Embryonic facial prominence (tissue), 1 donor: ENCODE data around the gene TAF1A.
"Not testable (repeated sequence)": the region's sequence is repeated elsewhere in the genome, so short reads cannot be mapped to it uniquely, and the experiment has no call there.

Experiments
- DNase-seq: peaks from one replicate; pipeline ENCODE4 v3.0.0-alpha.2; 2016; ENCODE audit errors: extremely low spot score

Gene TAF1A

DNA sequence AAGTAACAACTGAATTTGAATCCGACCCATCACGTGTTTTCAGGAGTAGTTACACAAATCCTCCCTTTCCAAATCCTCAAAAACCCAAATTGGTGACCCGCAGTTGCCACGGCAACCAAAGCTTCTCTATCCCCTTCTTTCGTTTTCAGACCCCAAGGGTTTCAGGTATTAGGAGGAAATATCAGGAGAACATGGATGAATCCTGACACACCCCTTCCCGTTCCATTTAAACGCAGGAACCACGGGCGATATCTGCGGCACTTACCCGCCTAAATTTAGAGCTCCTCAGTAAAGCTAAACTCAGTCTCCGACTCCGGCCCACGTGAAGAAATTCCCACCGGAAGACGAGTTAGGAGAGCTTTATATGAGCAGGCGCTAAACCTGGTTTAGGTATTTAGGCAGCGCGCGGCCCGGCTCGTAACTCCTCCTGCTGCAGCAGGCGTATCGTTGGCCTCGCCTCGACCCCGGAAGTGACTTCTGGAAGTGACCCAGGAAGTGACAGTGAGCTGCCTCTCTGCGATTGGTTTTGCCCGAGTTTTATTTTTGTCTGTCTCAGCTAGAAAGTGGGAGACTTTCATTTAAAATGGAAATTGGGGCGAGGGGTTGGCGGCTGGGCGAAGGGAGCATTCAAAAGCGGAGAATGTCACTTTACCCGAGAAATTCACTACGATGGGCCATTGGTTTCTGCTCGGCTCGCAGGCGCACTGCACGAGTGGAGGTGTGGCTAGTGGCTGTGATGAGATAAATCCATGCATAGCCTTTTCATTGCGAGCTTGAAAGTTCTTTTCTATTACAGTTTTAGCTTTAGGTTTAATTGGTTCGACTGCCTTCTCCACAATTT is at the start of gene TAF1A:
TAF1A (minus strand) TSS at position 472 of the 841 bp plus-strand sequence.
- DNase-seq = peak; percentile 73

DNA sequence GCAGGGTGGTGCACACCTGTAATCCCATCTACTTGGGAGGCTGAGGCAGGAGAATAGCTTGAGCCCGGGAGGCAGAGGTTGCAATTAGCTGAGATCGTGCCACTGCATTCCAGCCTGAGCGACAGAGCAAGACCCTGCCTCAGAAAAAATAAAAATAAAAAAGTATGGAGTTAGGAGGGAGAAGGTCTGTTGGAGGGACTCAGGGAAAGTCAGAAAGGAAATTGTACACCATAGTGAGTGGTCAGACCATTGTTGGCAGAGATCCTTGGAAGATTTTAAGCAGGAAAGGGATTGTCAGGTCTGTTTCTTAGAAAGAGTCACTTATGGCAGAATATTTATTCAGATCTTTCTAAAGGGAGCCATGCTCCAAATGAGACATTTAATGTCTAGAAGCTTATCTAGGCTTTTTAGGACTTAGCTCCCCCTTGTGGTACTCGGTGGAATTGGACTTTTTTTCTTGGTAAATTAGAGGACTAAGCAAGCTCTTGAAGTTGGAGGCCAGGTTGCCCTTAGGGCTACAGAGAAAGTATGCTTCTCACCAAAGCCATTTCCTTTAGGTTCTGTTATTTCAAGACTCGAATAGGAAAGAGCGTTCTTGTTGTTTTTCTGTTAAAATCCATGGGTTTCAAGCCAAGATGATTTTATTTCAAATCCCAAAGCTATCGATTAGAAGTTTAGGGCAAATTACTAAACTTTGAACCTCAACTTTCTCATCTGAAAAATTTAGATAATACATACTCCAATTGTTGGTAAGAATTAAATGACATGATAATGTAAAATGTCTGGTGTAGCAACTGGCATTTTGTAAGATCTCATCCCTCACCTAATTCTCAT is 44.7 kb upstream of the TAF1A start:
- DNase-seq = peak; percentile 76

DNA sequence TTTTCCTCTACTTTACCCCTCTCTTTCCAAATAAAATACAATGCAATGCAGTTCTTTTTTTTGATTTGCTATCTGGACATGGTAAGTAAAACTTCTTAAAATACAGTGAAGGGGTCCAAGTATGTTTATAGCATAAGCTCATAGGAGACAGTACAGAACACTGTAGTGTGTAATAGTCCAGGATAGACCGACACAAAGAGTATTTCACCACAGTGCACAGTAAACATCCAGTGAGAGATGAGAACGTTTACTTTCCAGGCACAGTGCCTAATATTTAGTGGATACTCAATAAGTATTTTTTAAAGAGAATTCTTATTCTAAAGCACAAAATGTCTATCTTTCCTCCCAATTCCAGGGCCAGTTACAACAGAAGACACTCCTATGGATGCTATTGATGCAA is 43.0 kb upstream of the TAF1A start:
- DNase-seq = no peak

DNA sequence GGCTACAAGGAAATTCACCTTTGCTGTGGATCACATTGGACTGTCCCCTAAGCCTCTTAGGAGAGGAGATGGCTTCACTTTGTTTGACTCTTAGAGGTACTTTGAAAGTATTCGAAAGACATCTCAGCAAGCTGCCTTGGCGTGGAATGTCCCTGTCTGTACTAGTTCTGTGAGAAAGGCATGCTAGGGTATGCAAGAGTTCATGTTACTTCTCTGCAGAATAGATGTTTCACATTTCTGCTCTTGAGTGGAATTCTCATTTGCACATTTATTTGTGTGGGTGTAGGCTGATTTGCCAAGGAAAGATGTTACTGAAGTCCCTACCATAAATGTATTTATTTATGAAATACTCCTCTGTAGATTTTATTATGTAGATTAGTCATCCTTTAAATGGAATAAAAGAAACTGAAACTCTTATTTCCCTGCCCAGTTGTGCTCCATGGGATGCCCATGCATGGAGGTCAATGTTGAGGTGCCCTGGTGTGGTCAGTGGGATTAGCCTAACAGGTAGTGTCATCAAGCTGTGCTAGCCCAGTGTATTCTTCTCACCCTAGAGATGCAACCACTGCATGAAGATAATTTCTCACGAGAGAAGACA is 42.0 kb upstream of the TAF1A start:
- DNase-seq = no peak

DNA sequence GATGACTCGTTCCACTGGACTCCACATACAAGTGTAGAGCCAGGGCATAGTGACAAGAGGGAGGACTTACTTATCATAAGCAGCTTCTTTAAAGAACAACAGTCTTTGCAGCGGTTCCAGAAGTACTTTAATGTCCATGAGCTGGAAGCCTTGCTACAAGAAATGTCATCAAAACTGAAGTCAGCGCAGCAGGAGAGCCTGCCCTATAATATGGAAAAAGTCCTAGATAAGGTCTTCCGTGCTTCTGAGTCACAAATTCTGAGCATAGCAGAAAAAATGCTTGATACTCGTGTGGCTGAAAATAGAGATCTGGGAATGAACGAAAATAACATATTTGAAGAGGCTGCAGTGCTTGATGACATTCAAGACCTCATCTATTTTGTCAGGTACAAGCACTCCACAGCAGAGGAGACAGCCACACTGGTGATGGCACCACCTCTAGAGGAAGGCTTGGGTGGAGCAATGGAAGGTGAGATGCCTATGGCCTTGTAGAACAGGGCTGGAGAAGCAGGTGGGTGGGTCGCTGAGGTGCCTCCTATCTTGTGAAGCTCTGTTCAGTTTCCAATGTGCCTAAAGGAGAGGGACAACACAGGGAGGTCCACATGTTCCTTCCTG is 40.3 kb upstream of the TAF1A start:
- DNase-seq = no peak

DNA sequence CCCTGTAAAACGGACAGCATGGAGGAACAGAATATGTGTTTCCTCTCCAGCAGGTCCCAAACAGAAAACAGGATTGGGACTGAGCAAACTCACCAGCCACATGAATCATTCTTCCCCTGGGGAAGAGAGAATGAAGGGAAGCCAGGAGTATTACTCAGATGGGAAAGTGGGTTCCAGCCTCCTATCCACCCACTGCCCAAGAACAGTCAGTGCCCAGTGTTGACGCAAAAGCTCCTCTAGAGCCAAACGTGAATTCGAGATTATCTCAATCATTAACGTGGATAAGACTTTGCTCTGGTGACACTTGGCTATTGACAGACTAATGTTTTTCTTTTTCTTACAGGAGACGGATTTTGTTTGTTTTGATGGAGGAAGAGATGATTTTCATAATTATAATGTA is 37.5 kb upstream of the TAF1A start:
- no peak for DNase-seq

DNA sequence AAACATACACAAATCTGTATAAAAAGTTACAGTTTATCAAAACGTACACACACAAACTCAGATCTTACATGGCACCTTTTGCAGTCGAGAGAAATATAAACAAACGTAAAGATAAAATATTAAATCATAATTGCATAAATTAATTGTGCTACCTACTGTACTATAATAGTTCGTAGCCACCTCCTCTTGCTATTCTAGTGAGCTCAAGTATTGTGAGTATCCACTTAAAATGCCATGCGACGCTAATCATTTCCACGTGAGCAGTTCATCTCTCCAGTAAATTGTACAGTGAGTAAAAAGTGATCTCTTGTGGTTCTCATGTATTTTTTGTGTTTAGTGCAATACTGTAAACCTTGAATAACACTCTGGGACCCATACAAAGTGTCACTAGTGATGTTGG is 34.5 kb upstream of the TAF1A start:
- no peak for DNase-seq

DNA sequence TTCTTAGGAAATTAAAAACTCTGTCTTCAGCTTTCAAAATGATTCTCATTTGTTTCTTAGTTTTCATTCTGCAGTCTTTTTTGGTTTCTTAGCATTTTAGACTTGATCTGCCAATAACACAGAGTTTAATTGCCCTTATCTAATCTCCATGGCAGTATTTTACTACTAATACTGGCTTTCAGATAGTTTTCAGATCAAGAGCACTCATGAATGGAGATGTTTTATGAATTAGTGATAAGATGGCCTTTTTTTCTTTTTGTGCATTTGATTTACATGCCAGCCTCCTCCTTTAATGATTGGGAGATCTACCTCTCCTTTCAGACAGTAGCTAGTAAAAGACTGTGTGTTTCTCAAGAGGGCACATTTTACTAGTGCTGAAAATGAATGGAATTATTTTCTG is 33.7 kb upstream of the TAF1A start:
- DNase-seq = no peak

DNA sequence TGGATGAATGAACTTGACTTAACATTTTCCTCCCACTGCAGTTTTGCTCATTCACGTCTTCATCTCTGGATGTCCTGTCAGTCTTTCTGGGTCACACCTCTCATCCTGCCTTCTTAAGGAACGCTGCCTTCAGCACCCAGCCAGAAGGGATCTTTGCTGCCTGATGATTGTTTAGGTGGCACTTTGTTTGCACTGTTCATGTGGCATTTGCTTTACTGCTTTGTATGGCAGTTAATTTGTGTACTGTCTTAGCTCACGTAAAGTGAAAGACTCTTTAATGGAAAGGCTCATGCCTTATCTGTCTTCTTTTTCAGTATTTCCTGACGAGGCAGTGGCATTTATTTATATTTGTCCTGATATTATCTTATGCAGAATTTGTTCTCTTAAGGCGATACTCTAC is 33.0 kb upstream of the TAF1A start:
- DNase-seq = no peak

DNA sequence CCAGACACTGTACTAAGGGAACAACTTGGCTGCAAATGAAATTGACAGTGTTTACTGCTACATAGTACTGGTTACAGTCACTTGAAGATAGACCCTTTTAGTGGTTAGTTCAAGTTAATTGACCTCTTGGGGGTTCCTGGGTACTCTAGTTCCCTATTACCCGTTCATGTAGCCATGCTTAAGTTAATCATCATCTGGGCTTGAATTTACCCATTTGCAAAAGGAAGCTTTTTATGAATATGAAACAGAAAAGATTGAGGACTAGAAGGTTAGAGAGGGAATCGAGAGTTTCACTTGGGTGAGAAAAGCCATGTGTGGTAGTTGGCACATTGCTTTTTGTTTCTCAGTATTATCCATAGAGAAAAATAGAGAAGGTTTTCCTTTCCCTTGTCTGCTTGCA is 30.8 kb upstream of the TAF1A start:
- DNase-seq = no peak

DNA sequence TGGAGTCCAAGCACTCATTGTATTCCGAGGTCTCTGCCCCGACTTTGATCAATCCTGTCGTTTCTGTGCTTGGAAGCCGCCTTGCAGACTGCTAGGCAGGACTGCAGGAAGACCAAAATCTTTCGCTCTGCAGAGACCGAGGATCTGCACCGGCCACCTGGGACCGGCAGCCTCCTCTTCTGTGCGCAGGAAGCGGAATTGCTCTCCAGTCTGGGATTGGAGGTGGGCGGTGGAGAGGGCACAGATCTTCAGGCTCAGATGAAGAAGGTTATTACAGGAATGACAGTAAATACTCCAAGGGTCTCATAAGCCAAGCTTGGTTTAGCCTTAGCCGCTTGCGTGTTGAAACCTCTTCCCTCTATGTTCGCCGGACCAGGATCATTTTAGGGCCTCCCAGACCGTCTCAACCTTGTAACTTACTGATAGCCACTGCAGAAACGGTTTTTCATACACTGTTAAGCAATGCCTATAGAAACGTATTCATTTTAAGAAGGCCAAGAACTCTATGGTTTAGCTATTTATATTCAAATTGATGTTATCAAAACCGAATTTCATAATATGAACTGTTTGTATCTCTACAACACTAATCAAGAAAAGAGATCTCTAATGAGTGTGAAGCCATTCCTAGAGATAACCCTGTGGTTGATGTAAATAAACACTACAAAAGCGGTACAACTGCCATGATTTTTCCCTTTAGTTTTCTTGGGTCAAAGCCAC is 29.3 kb upstream of the TAF1A start:
- no peak for DNase-seq

DNA sequence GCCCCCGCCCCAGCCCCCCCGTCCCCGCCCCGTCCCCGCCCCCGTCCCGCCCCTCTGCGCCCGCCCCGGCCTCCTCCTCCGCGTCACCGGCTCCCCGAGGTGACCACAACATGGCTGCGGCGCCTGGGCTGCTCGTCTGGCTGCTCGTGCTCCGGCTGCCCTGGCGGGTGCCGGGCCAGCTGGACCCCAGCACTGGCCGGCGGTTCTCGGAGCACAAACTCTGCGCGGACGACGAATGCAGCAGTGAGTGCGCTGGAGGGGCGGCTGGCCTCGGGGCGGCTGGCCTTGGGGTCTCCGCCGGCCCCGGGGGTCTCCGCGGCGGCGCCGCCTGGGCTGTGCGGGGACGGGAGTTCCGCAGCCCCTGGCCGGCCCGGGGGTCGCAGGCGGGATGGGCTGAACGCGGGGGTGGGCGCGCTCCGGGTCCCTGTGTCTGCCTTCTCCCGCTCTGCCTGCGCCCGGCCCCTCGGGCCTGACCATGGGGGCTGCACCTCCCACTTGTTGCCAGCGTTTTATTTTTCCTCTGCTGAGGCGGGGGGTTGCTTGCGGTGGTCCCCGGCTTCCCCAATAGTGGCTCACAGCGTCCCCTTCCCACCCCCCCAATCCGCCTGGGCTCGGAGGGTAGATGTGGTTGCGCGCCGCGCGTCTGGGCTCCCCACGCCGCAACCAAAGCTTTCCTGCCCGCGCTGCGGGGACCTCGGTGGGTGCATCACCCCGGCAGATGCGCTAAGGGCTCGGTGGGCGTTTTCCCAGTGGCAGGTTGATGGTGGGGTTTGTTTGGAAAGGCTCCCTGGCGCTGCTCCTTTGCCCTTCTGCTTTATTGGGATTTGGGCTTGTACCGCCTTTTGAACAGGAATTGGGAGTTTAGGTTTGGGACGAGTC is 28.5 kb upstream of the TAF1A start, which contains the start of gene MIA3:
MIA3 (plus strand) TSS at position 97 of the 879 bp plus-strand sequence; CDS start at position 111, 14 bp downstream.
- peak; percentile 57 for DNase-seq

DNA sequence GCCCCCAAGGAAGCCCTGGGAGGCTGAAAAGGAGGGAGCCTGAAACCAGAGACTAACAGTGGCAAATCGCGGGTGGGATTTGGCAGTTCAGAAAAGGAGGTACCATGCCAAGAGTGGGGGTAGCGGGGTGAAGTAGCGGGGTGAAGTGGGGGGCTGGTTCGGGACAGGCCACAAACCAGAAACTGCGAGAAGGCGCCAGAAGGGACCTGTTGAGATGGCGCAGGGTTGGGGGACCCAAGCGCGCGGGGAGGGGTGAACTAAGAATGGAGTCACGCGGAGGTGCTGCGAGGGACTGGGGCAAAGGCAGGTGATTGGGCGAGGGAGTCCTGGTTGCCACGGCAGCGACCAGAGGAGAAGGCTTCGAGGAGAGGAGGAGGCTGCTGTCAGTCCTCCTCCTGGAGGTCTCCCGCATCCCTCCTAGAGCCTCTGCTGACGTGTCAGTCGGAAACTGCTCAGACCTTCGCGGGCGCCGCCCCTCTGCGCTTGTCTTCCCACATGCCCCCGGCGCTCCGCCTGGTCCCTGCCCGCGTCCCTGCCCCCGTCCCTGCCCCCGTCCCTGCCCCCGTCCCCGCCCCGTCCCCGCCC is 27.7 kb upstream of the TAF1A start:
- DNase-seq = peak; percentile 96

DNA sequence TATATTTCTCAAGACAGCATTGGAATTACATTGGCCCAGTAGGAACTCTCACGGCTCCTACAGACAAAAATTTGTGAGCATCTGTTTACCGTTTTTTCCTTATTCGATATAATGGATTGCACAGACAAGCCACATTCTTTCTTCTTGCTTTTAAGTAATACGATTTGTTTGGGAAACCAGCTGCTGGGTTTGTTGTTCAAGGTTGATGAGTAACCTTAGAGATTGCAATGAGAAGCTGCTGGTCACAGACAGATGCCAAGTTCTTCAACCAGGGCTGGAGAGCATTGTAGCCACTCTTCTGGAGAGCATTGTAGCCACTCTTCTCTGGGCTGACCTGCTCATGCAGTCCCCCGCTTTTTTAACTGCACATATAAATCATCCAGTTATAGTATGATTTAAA is 26.8 kb upstream of the TAF1A start:
- no peak for DNase-seq

DNA sequence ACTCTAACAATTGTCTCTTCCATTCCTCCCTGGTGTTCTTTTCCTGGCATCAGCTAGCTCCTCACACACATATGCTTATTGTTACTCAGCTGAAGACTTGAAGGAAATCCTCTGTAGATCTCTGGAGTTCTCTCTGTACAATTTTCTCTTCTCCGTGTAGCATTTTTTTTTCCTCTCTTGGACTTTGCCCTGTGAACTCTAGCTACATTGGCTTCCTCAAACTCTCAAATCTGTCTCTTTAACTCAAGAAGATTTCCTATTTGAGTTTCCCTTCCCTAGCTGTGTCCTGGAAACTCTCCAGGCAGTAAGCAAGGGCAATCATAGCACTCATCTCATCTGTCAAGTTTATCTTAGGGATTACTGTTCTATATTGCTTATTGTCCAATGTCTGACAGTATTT is 23.9 kb upstream of the TAF1A start:
- no peak for DNase-seq

DNA sequence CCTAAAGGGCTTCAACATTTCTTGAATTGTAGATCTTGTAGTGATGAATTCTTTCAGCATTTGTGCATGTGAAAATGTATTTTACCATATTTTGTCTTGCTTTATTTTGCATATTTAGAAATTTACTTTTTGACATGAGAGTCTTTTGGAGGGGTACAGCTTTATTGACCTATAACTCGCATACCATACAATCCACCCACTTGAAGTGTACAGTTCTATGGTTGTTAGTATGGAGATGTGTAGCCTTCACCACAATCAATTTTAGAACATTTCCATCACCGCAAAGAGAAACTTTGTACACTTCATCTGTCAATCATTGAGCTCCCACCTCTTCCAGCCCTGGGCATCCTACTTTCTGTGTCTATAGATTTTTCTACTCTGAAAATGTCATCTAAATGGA is 21.0 kb upstream of the TAF1A start:
- no peak for DNase-seq

DNA sequence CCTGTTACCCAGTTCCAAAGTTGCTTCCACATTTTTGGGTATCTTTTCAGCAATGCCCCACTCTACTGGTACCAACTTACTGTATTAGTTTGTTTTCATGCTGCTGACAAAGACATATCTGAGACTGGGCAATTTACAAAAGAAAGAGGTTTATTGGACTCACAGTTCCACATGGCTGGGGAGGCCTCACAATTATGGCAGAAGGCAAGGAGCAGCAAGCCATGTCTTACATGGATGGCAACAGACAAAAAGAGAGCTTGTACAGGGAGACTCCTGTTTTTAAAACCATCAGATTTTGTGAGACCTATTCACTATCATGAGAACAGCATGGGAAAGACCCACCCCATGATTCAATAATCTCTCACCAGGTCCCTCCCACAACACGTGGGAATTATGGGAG is 19.4 kb upstream of the TAF1A start:
- not testable (repeated sequence) for DNase-seq

DNA sequence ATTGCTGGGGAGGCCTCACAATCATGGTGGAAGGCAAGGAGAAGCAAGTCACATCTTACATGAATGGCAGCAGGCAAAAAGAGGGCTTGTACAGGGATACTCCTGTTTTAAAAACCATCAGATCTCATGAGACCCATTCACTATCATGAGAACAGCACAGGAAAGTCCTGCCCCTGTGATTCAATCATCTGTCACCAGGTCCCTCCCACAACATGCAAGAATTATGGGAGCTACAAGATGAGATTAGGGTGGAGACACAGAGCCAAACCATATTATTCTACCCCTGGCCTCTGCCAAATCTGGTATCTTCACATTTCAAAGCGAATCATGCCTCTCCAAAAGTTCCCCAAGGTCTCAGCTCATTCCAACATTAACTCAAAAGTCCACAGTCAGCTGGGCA is 17.0 kb upstream of the TAF1A start:
- no peak for DNase-seq

DNA sequence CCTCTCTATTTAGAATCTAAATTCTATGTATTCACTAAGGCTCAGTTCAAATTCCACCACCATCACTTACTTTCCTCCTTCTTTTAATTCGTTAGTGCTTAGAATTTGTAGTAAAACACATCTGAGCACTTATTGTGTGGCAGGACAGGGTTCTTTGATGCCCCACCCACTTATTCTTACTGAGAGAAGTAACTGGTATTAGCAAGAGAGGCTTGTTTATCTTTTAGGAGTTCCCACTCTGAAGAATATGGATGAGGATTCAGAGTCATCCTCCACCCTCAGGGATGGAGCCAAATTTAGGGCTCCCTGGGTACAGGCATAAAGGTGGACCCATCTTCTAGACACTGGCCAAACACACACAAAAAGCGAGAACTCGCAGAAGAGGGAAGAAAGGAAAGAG is 11.5 kb upstream of the TAF1A start:
- DNase-seq = no peak

DNA sequence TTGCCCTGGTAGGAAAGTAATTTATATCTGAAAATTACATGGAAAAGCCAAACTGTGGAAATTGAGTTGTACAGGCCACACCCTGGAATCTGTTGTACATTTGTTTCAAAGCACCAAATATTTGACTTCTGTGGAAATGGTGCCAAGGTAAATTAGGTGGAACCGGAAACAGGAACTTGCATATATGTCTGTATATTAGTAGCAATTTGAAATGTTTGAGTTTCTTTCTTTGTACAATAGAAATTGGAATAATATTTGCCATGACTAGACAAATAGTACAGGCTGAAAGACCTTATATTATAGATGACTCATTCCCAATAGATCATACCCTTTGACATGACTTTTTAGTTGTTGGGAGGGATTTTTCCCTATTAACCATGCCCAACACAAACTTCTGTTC is 10.5 kb upstream of the TAF1A start:
- DNase-seq = no peak
